CD4-positive, alpha-beta T cell treated with Interferon alpha-2 for 1 hour (primary cell): ENCODE data around the gene SOX21.
"Not testable (repeated sequence)": the region's sequence is repeated elsewhere in the genome, so short reads cannot be mapped to it uniquely, and the experiment has no call there.

Source experiments
- DNase-seq, 2 donors: peaks; one replicate each; pipeline ENCODE4 v3.0.0-alpha.2; 2020 to 2022

The SOX21 gene

DNA sequence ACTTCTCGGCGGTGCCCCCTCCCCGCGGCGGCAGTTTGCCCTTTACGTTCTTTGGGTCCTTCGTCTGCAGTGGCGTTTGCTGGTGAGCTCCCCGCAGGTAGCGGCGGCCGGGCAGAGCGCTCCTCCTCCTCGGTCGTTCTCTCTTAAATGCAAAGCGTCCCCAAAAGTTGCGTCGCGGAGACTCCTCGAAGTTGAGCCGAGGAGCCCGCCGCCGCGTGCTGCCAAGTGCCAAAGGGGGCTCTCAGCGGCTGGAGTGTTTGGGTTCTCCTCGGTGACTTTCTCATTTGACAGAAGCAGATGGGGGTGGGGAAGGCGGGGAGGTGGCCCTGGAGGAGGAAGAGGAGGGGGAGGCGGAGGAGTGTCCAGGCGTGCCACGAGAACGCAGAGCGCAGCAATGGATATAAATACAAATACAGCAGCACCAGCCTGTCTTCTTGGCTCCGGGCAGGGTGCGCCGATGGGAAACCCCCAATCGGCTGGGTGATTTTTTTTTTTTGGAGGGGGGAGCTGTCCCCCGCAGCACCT, at the start of gene SOX21:
Gene SOX21 (minus strand): TSS at position 259 of the 525 bp plus-strand sequence. CDS start 496 bp downstream, outside the sequence.
- DNase-seq = no peak

GRCh38 chr13:94761407-94761806, 49.1 kb upstream of the SOX21 start:
- no peak for DNase-seq

DNA sequence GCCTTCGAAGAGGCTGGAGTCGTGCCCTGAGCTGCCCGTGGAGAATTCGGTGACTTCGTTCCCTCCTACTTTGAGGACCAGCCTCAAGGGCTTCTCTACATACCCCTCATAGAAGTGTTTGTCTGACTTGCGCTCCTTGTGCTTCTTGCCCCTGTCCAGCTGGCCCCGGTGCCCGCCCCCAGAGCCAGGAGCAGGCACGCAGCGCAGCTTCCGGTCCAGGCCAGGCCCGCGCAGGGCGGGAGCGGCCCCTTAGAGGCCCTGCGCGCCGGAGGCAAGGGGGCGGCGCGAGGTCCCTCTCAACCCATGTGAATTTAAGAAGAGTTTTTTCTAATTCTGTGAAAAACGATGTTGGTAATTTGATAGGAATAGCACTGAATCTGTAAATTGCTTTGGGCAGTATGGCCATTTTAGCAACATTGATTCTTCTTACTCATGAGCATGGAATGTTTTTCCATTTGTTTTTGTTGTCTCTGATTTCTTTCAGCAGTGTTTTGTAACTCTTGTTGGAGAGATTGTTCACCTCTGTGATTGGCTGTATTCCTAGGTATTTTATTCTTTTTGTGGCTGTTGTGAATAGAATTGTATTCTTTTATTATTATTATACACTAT, 46.9 kb upstream of the SOX21 start:
- no peak for DNase-seq

DNA sequence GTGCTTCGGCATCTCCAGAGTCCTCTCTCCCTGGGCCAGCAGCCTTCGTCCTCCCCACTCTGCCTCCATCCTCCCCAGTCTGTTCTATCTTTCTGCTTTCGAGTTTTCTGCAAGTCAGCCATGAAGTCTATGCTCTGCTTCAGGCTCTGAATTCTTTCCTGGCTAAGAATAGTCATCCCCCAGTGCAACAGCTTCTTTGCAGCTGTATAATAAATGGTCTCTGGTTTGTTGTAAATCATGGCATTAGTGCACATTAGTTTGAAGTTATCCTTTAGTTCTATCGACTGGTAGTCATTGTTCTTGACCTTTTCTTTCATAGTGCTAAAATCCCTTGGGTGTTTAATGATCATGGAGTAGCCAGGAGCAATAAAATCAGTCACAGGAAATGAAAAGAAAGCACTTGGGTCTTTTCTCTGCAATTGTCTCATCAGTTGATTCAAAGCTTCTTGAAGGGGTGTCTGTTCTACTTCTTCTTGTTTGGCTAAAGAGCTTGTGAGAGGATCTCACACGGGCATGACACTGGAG, 46.2 kb upstream of the SOX21 start:
- no peak for DNase-seq

- no peak for DNase-seq
Measured at GRCh38 chr13:94753327-94753726, 41.0 kb upstream of the SOX21 start.

- DNase-seq = no peak
Measured at GRCh38 chr13:94749162-94749561, 36.8 kb upstream of the SOX21 start.

- no peak for DNase-seq
Measured at GRCh38 chr13:94739235-94739634, 26.9 kb upstream of the SOX21 start.

GRCh38 chr13:94731028-94731427, 18.7 kb upstream of the SOX21 start:
- DNase-seq = no peak

GRCh38 chr13:94729941-94730340, 17.6 kb upstream of the SOX21 start:
- DNase-seq = not testable (repeated sequence)

DNA sequence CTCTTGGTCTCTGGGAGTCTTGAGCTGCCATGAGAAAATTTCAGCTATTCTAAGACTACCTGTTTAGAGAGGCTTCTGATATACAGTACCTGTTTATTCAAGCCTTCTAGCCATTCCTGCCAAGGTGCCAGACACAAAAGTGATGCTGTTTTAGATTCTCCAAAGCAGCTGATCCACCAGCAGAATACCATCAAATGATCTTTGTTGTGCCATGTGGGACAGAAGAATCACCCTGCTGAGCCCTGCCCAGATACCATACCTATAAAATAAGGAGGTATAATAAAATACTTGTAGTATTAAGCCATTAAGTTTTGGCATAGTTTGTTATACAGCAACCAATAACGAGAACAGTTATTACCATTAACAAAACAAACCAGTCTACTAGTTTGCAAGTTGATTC, 14.1 kb upstream of the SOX21 start:
- no peak for DNase-seq

GRCh38 chr13:94722609-94723345, 10.4 kb upstream of the SOX21 start:
- no peak for DNase-seq

GRCh38 chr13:94718697-94719096, 6.4 kb upstream of the SOX21 start:
- not testable (repeated sequence) for DNase-seq

- no peak for DNase-seq
Measured at GRCh38 chr13:94717916-94718315, 5.6 kb upstream of the SOX21 start.

GRCh38 chr13:94716016-94716415, 3.7 kb upstream of the SOX21 start:
- no peak for DNase-seq

GRCh38 chr13:94713561-94714182, 1.3 kb upstream of the SOX21 start:
- DNase-seq = no peak

DNA sequence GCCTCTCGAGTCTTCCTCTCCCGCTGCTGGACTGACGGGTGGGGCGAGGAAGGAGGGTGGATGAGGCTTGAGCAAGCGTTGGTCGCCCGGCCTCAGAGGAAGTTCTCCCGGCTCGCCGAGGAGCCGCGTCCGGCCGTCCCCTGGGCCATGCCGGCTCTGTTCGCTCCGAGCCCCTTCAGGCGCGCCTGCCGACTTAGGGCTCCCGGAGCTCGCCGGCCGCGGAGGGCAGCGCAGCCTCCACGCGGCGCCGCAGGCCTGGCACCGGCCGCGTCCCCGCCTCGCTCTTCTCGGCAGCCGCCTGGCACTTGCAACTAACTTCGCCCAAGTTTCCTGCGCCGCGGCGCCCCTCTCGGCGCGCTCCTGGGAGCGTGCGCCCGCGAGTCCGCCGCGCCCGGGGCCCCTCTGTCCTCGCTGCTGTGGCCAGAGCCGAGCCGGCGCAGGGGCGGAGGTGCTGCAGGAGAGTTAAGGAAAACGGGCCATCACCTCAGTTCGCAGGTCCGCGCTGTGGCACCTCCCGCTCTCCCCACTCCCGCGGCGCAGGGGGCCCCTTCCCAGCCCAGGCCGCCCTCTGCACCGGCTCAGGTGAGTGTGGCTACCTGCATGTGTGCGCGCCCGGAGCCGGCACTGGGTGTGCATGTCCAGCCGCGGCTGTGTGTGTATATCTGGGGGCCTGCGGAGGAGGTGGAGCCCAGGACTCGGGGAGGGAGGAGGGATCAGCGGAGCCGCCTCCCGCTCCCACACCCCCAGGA, 641 bp upstream of the SOX21 start:
- DNase-seq = no peak

GRCh38 chr13:94711561-94712286, 621 bp downstream of the SOX21 start:
- no peak for DNase-seq

GRCh38 chr13:94710881-94711560, 1.3 kb downstream of the SOX21 start:
- DNase-seq = no peak

GRCh38 chr13:94710065-94710781, 2.1 kb downstream of the SOX21 start:
- DNase-seq = no peak

- no peak for DNase-seq
Measured at GRCh38 chr13:94709001-94709834, 3.1 kb downstream of the SOX21 start.
